Measurements from ENCODE around the gene CSRP3.

DNA sequence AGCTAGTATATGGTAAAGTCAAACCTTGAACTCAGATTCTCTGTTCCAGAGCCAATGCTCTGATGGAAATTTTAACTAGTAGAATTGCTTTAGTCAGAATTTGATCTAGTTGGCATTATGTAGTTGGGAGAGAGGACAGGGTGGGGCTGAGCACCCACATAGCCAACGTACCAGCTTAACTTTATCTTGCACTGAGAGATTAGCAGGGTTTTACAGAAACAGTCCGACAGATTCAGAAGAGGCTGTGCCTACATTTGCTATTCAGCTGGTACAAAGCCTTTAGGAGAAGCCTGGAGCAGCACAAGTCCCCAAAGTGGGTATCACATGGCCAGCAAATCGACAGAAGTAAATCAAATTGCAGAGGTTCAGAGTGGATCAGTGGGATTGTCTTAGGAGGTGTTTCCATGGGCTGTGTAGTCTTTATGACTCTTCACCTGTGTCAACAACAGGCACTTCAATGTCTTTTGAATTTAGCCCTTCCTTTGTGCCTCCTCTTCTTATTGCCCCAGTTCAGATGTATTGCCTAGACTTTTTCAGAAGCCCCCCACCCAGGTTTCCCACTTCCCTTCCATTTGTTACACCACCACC lies 7.3 kb upstream of the CSRP3 start:
- TF ChIP-seq, protein P1, sequence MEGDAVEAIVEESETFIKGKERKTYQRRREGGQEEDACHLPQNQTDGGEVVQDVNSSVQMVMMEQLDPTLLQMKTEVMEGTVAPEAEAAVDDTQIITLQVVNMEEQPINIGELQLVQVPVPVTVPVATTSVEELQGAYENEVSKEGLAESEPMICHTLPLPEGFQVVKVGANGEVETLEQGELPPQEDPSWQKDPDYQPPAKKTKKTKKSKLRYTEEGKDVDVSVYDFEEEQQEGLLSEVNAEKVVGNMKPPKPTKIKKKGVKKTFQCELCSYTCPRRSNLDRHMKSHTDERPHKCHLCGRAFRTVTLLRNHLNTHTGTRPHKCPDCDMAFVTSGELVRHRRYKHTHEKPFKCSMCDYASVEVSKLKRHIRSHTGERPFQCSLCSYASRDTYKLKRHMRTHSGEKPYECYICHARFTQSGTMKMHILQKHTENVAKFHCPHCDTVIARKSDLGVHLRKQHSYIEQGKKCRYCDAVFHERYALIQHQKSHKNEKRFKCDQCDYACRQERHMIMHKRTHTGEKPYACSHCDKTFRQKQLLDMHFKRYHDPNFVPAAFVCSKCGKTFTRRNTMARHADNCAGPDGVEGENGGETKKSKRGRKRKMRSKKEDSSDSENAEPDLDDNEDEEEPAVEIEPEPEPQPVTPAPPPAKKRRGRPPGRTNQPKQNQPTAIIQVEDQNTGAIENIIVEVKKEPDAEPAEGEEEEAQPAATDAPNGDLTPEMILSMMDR (conservative IDR thresholded peaks at IDR 0.05; ENCODE audit: low read depth, low read length) = no peak
- TF ChIP-seq POLR2A (IDR thresholded peaks at IDR 0.05; ENCODE audit: low read depth, low read length) = no peak

Measured in IMR-90 (cell line).